B cell (primary cell): ENCODE results near the gene MICALL1.

Experiments used
- CTCF ChIP-seq: fragments of 200-600 bp; IDR thresholded peaks from one replicate; pipeline ENCODE4 v1.8.0; 2022; ENCODE audit warnings: antibody characterized with exemption, mild to moderate bottlenecking
- EZH2 ChIP-seq: IDR thresholded peaks from 2 replicates; pipeline ENCODE4 v1.6.1; 2012; ENCODE audit warnings: borderline replicate concordance, low read depth, mild to moderate bottlenecking, moderate library complexity, low read length; ENCODE audit not compliant: insufficient read depth, poor library complexity, severe bottlenecking

GRCh38 chr22:37896939-37897338, 9.2 kb upstream of the MICALL1 start:
- TF ChIP-seq CTCF (no peak), EZH2 (no peak)
